ENCODE results near the gene CDH23. TPM values are rescaled to one million over a fixed set of nuclear protein-coding genes. Genes with fewer than 3 reads are reported as not detected.

Gene CDH23
- total RNA-seq, 2 experiments from 2014 or later, result 4.6 to 5.2 TPM

DNA sequence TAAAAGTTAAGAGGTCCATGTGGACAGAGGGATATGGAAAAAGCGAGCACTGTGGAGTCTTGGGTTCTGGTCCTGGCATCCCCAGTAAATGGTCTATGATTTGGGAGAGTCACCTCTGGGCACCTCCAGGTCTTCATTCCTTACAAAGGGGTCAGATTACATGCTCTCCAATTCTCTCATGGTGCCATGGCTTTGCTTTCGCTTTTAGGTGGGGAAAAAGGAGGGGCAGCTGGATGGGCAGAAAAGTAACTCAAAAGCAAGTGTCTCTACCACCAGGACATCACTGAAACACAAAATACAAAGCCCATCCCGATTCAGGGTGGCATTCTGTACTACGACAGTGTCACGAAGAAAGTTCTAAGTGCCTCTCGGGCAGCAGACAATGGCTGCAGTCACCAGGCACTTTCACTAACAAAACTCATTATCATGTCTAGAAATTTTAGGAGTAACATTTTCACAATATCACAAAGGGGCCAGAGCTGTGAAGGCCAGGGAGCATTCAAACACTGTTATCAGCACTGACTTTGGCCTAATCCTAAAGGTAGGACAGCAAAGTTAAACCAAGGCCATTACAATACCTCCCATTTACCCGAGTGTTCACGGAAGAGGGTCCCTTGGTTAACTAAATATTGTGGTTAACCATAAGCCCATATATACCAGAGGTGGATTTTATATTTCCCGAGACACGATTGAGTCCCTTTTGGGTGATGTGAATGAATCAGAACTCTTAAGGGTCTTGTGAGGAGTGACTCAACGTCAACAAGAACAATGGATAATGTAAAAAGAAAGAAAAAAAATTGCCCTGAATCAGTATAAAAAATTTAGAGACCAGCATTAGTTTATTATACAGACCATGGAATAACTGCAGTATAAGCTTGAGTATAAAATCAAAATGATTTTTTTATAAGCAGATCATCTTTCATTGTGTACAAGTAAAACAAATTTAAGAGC, 451.9 kb downstream of the CDH23 start:
- H3K4me3 ChIP-seq (ENCODE audit: low read length), result no peak overlapping the region
- H3K4me1 ChIP-seq (ENCODE audit: insufficient read depth, low read length), result peaks cover 38% of the 10 kb centered on the region

DNA sequence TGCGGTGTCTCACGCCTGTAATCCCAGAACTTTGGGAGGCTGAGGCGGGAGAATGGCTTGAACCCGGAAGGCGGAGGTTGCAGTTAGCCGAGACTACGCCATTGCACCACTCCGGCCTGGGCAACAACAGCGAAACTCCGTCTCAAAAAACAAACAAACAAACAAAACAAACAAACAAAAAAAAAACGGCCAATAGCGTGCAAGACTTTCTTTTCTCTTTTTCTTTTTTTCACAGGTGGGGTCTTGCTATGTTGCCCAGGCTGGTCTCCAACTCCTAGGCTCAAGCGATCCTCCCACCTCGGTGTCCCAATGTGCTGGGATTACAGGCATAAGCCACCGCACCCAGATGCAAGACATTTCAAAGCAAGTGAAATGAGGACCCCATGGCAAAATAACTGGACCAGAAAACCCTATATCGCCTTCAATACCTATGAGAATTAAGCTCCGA, 452.8 kb downstream of the CDH23 start:
- peaks cover 38% of the 10 kb centered on the region for H3K4me1 ChIP-seq (ENCODE audit: insufficient read depth, low read length)
- no peaks in the 10 kb centered on the region for H3K27me3 ChIP-seq (ENCODE audit: control insufficient read depth in 1 of 2, insufficient read depth in 2 of 2, low read length in 2 of 2)
- no peaks in the 10 kb centered on the region for H3K36me3 ChIP-seq (ENCODE audit: insufficient read depth, low read length)
- no peaks in the 10 kb centered on the region for H3K27me3 Mint-ChIP-seq
- peak overlapping the region; percentile 99 for H3K4me3 ChIP-seq (ENCODE audit: low read length)
- H3K36me3 Mint-ChIP-seq (ENCODE audit: low read depth), result peaks cover 7% of the 10 kb centered on the region
- H3K4me3 Mint-ChIP-seq, result peak overlapping the region; percentile 96
- POLR2A ChIA-PET, result interaction anchor here (1.1 to 2.6 kb wide), 4 partner anchors 10 to 1703 kb away, joined by 3 to 8 read pairs (median 6); partner anchors contain the start of genes TYSND1 and VSIR
- ATAC-seq (ENCODE audit: poor library complexity), result no peak
- no peaks in the 10 kb centered on the region for H3K9me3 Mint-ChIP-seq
- TF ChIP-seq, protein P1, sequence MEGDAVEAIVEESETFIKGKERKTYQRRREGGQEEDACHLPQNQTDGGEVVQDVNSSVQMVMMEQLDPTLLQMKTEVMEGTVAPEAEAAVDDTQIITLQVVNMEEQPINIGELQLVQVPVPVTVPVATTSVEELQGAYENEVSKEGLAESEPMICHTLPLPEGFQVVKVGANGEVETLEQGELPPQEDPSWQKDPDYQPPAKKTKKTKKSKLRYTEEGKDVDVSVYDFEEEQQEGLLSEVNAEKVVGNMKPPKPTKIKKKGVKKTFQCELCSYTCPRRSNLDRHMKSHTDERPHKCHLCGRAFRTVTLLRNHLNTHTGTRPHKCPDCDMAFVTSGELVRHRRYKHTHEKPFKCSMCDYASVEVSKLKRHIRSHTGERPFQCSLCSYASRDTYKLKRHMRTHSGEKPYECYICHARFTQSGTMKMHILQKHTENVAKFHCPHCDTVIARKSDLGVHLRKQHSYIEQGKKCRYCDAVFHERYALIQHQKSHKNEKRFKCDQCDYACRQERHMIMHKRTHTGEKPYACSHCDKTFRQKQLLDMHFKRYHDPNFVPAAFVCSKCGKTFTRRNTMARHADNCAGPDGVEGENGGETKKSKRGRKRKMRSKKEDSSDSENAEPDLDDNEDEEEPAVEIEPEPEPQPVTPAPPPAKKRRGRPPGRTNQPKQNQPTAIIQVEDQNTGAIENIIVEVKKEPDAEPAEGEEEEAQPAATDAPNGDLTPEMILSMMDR (IDR thresholded peaks at IDR 0.05), result no peak
- H3K27ac Mint-ChIP-seq, result peak overlapping the region; percentile 85
- intact Hi-C loops (cut with DNase I, micrococcal nuclease), result loop anchor here in 1 of 2 experiments (2.0 kb wide), 1 partner anchor 77 kb away; the partner anchor contains the start of gene VSIR
- no peak overlapping the region for H3K27ac ChIP-seq (ENCODE audit: low read depth in 1 of 2, low read length in 2 of 2)
- H3K4me1 Mint-ChIP-seq (ENCODE audit: low read depth), result peaks cover 64% of the 10 kb centered on the region
- no peak for DNase-seq
- CTCF ChIA-PET, result no interaction called here
- no peaks in the 10 kb centered on the region for H3K9me3 ChIP-seq (ENCODE audit: control insufficient read depth in 1 of 2, insufficient read depth in 1 of 2, low read length in 2 of 2)

More for the DNA sequence above, 451.9 kb downstream of the CDH23 start:
- Mint-ChIP-seq H3K36me3 (ENCODE audit: low read depth) (peaks cover 7% of the 10 kb centered on the region), H3K4me1 (ENCODE audit: low read depth) (peaks cover 71% of the 10 kb centered on the region), H3K9me3 (no peaks in the 10 kb centered on the region), H3K27me3 (no peaks in the 10 kb centered on the region), H3K4me3 (peak overlapping the region; percentile 78), H3K27ac (peak overlapping the region; percentile 2)
- DNase-seq (no peak), ATAC-seq (ENCODE audit: poor library complexity) (no peak)
- TF ChIP-seq, protein P1 (IDR thresholded peaks at IDR 0.05), result no peak
- POLR2A ChIA-PET, result interaction anchor here (0.6 kb wide), 1 partner anchor 1548 kb away, joined by 3 read pairs; no protein-coding TSS in a partner anchor
- CTCF ChIA-PET, result no interaction called here
- no peaks in the 10 kb centered on the region for H3K27me3 ChIP-seq (ENCODE audit: control insufficient read depth in 1 of 2, insufficient read depth in 2 of 2, low read length in 2 of 2)
- H3K27ac ChIP-seq (ENCODE audit: low read depth in 1 of 2, low read length in 2 of 2), result no peak overlapping the region
- no peaks in the 10 kb centered on the region for H3K36me3 ChIP-seq (ENCODE audit: insufficient read depth, low read length)
- intact Hi-C loops (cut with DNase I, micrococcal nuclease), result loop anchor here in 1 of 2 experiments (1.0 to 2.0 kb wide), 2 partner anchors 76 to 138 kb away; partner anchors contain the start of gene VSIR
- no peaks in the 10 kb centered on the region for H3K9me3 ChIP-seq (ENCODE audit: control insufficient read depth in 1 of 2, insufficient read depth in 1 of 2, low read length in 2 of 2)

DNA sequence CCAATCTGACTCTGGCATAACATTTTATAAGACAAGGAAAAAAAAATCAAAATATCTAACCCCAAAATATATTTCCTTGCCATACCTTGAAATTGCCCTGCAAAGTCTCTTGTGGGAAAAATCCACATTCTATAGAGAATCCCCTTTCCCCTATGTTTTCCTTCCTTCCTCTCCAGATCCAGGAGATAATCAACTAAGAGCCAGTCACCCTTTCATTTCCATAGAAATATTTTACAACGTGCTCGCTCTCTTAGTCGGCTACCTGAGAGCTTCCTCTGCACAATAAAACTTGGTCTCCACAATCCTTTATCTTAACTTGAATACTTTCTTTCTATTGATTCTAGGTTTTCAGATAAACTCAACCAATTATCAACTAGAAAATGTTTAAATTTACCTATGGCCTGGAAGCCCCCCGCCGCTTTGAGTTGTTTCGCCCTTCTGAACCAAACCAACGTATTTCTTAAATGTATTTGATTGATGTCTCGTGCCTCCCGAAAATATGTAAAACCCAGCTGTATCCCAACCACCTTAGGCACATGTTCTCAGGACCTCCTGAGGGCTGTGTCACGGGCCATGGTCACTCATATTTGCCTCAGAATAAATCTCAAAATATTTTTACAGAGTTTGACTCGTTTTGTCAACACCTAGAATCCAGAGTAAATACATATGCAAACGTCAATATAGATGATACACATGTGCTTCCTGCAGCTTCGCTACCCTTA, 453.5 kb downstream of the CDH23 start:
- H3K4me3 ChIP-seq (ENCODE audit: low read length), result peak overlapping the region; percentile 99
- ChIA-PET CTCF (interaction anchor here (1.2 kb wide), 1 partner anchor 46 kb away, joined by 3 read pairs; no protein-coding TSS in a partner anchor), POLR2A (interaction anchor here (0.8 to 2.6 kb wide), 10 partner anchors 9 to 1704 kb away, joined by 3 to 27 read pairs (median 4); partner anchors contain the start of genes EIF4EBP2, SLC29A3, TYSND1 and VSIR)
- Mint-ChIP-seq H3K27ac (peak overlapping the region; percentile 85), H3K9me3 (no peaks in the 10 kb centered on the region), H3K36me3 (ENCODE audit: low read depth) (peaks cover 7% of the 10 kb centered on the region), H3K4me3 (peak overlapping the region; percentile 96), H3K4me1 (ENCODE audit: low read depth) (peaks cover 57% of the 10 kb centered on the region), H3K27me3 (no peaks in the 10 kb centered on the region)
- H3K27ac ChIP-seq (ENCODE audit: low read depth in 1 of 2, low read length in 2 of 2), result peak overlapping the region in 1 of 2 donors; percentile 85
- DNase-seq (no peak), ATAC-seq (ENCODE audit: poor library complexity) (peak; percentile 5)
- H3K4me1 ChIP-seq (ENCODE audit: insufficient read depth, low read length), result peaks cover 38% of the 10 kb centered on the region
- intact Hi-C loops (cut with DNase I, micrococcal nuclease), result loop anchor here in 1 of 2 experiments (5.0 to 10.0 kb wide), 4 partner anchors 42 to 1613 kb away; partner anchors contain the start of genes MCU and MICU1
- TF ChIP-seq, protein P1 (IDR thresholded peaks at IDR 0.05), result no peak
- H3K27me3 ChIP-seq (ENCODE audit: control insufficient read depth in 1 of 2, insufficient read depth in 2 of 2, low read length in 2 of 2), result no peaks in the 10 kb centered on the region
- H3K9me3 ChIP-seq (ENCODE audit: control insufficient read depth in 1 of 2, insufficient read depth in 1 of 2, low read length in 2 of 2), result no peaks in the 10 kb centered on the region
- no peaks in the 10 kb centered on the region for H3K36me3 ChIP-seq (ENCODE audit: insufficient read depth, low read length)
